MCF 10A (cell line): ENCODE results near the gene PPY. TPM values are rescaled to one million over a fixed set of nuclear protein-coding genes. Genes with fewer than 3 reads are reported as not detected.
A peak's percentile ranks its signal among the peaks of the same experiment; 100 is the strongest.

Source experiments
- BruUV-seq: library from RNA; stranded (reverse); fragments of 400-500 nt; replicated peaks from 2 replicates; lab custom pipeline; 2021; lab: Mats Ljungman, UMichigan
- CTCF ChIA-PET: fragments of 300-600 bp; sonication (Branson Sonifier 250); formaldehyde crosslinking; extraction: SDS; loops from one replicate; lab custom pipeline; 2021; ENCODE audit warnings: antibody characterized with exemption, inconsistent platforms; lab: Yijun Ruan, JAX
- POLR2A ChIA-PET: fragments of 300-600, 350-650 bp; sonication (Branson Sonifier 250); formaldehyde crosslinking; extraction: SDS; loops from one replicate; lab custom pipeline; 2020; ENCODE audit warnings: antibody characterized with exemption, inconsistent platforms; lab: Yijun Ruan, JAX
- DNase-seq: peaks from one replicate; pipeline ENCODE4 v3.0.0-alpha.2; 2018; ENCODE audit not compliant: unreplicated experiment
- H3K27ac Mint-ChIP-seq: one replicate; pipeline ENCODE4 v1.8.0; 2022; ENCODE audit warnings: mild to moderate bottlenecking, low read depth, mixed read lengths; ENCODE audit not compliant: unreplicated experiment
- H3K27me3 Mint-ChIP-seq: one replicate; pipeline ENCODE4 v1.8.0; 2022; ENCODE audit warnings: mixed read lengths; ENCODE audit not compliant: insufficient read depth, unreplicated experiment
- H3K36me3 Mint-ChIP-seq: one replicate; pipeline ENCODE4 v1.8.0; 2022; ENCODE audit warnings: mild to moderate bottlenecking, moderate library complexity, mixed read lengths; ENCODE audit not compliant: insufficient read depth, unreplicated experiment
- H3K4me1 Mint-ChIP-seq: one replicate; pipeline ENCODE4 v1.8.0; 2022; ENCODE audit warnings: mixed read lengths; ENCODE audit not compliant: insufficient read depth, unreplicated experiment
- H3K4me3 Mint-ChIP-seq: one replicate; pipeline ENCODE4 v1.8.0; 2022; ENCODE audit warnings: mild to moderate bottlenecking, moderate library complexity, mixed read lengths; ENCODE audit not compliant: unreplicated experiment
- H3K9me3 Mint-ChIP-seq: one replicate; pipeline ENCODE4 v1.8.0; 2022; ENCODE audit warnings: mixed read lengths; ENCODE audit not compliant: unreplicated experiment
- CTCF ChIP-seq: fragments of 200-600 bp; IDR thresholded peaks from one replicate; pipeline ENCODE4 v1.8.0; 2022; ENCODE audit warnings: antibody characterized with exemption, mild to moderate bottlenecking; ENCODE audit not compliant: unreplicated experiment
- intact Hi-C: fragments of 100-400 bp; cut with micrococcal nuclease; formaldehyde crosslinking; loops from 2 replicates; pipeline ENCODE4 v1.14.1; 2022
- total RNA-seq: library from RNA; stranded (reverse); gene quantifications from 2 replicates; pipeline ENCODE4 v1.2.3, GENCODE V29; 2022

PPY gene
- total RNA-seq, 1 experiment from 2014 or later, result not detected

DNA sequence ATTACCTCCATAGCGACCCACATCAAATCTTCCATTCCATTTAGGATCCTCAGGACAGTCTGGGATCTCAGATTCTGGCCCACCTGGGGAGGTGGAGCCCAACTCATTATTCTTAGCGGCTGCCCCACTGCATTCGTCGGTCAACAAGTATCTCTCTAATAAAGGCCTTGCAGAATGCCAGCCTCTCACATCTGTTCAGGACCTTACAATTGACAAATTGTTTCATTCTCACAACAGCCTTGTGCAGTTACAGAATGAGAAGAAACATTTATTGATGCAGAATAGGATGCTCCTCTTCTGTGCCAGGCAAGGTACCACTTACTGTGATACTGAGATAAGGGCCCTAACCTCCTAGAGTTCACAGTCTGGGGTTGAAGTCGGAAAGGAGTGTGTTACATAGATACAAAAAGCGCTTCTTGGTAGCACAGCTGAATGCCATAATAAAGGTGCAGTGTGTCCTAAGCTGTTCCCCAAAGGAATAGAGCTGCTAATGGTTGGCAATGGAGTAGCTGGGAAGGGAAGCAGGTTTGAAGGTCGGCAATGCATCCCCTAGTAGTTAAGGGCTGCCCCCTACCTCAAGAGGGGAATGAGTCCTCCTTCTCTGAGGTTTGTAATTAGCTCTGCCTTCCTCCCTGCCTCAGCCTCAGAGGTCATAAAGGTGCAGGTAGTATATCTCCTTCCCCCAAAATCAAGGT lies 32.6 kb downstream of the PPY start:
- Mint-ChIP-seq H3K9me3 (no peaks in the 10 kb centered on the region), H3K27me3 (peaks cover 18% of the 10 kb centered on the region), H3K36me3 (no peaks in the 10 kb centered on the region), H3K27ac (no peak overlapping the region), H3K4me1 (no peaks in the 10 kb centered on the region), H3K4me3 (no peak overlapping the region)
- no peak for TF ChIP-seq CTCF
- ChIA-PET CTCF (interaction anchor here (0.5 to 7.7 kb wide), 25 partner anchors 9 to 802 kb away, joined by 3 to 39 read pairs (median 4); no protein-coding TSS in a partner anchor), POLR2A (interaction anchor here (1.0 to 1.6 kb wide), 2 partner anchors 10 to 129 kb away, joined by 4 read pairs; no protein-coding TSS in a partner anchor)
- no TSS peak for BruUV-seq
- DNase-seq, result no peak
- intact Hi-C loops, result no loop called here

- BruUV-seq, result no TSS peak
- Mint-ChIP-seq H3K9me3 (no peaks in the 10 kb centered on the region), H3K27ac (no peak overlapping the region), H3K4me1 (no peaks in the 10 kb centered on the region), H3K36me3 (no peaks in the 10 kb centered on the region), H3K27me3 (peaks cover 27% of the 10 kb centered on the region), H3K4me3 (no peak overlapping the region)
- no peak for TF ChIP-seq CTCF
- ChIA-PET CTCF (interaction anchor here (3.0 to 7.7 kb wide), 2 partner anchors 8 to 29 kb away, joined by 16 to 39 read pairs; no protein-coding TSS in a partner anchor), POLR2A (interaction anchor here (0.7 to 1.6 kb wide), 2 partner anchors 9 to 265 kb away, joined by 3 to 4 read pairs; no protein-coding TSS in a partner anchor)
- intact Hi-C loops, result no loop called here
- DNase-seq, result no peak
Measured at GRCh38 chr17:43907998-43908721, 34.1 kb downstream of the PPY start.

DNA sequence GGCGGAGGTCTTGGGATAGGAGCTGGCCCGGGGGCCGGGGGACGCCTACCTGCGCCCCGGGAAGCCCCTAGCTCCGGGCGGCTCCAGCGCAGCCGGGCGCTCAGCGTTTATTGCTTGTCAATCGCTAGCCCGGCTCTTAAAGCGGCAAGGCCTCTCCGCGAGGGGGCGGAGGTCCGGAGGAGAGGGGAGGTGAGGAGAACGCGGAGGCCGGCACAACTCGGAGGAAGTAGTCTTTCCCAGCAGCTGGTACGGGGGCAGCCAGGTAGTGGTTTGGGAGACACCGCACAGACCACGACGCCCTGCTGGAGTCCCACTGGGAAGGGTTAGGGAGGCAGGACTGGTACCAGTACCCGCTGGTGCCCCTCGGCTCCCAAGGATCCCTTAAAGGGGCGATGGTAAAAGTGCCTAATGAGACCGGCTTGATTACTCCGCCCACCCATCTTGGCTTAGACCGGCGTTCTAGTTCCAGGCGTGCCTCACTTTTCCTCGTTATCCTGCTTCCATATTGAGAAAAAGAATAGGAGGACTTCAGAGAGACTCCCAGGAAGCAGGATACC lies 34.8 kb downstream of the PPY start, which contains the start of gene MPP2:
MPP2 (minus strand) TSS at position 112 of the 557 bp plus-strand sequence. CDS start 3,076 bp downstream, outside the sequence.
- CTCF ChIA-PET, result interaction anchor here (7.7 kb wide), 1 partner anchor 29 kb away, joined by 39 read pairs; no protein-coding TSS in a partner anchor
- DNase-seq, result peak; percentile 20
- H3K4me1 Mint-ChIP-seq, result no peaks in the 10 kb centered on the region
- H3K27me3 Mint-ChIP-seq, result peaks cover 27% of the 10 kb centered on the region
- TF ChIP-seq CTCF, result no peak
- H3K9me3 Mint-ChIP-seq, result no peaks in the 10 kb centered on the region
- H3K4me3 Mint-ChIP-seq, result no peak within 1 kb of the TSS
- H3K27ac Mint-ChIP-seq, result no peak within 1 kb of the TSS
- intact Hi-C loops, result no loop called here
- no TSS peak for BruUV-seq
- POLR2A ChIA-PET, result no interaction called here
- H3K36me3 Mint-ChIP-seq, result no peaks in the 10 kb centered on the region
